SJSA1 (cell line): ENCODE data around the gene TEN1. TPM values are rescaled to one million over a fixed set of nuclear protein-coding genes. Genes with fewer than 3 reads are reported as not detected.

ENCODE experiments used
- total RNA-seq: library from RNA; depleted of rRNA; stranded (reverse); fragments of >200 nt; shearing (Covaris generic); gene quantifications from 2 replicates; pipeline ENCODE4 v1.2.3, GENCODE V29; 2014; rRNA removed

TEN1 gene
- total RNA-seq, 1 experiment from 2014 or later = 26.9 TPM

Other genes with a start within 250 kb of the TEN1 start
- 50.5 and 50.6 TPM in 2 replicates for gene GALK1, start 214.0 kb upstream of the TEN1 start, total RNA-seq
- 28.8 and 42.8 TPM in 2 replicates for gene UNK, start 194.4 kb upstream of the TEN1 start, total RNA-seq
- not detected in 2 replicates for gene UNC13D, start 134.8 kb upstream of the TEN1 start, total RNA-seq
- 22.6 and 28.8 TPM in 2 replicates for gene WBP2, start 123.9 kb upstream of the TEN1 start, total RNA-seq
- 11.9 and 17.5 TPM in 2 replicates for gene TRIM47, start 100.7 kb upstream of the TEN1 start, total RNA-seq
- gene TRIM65, start 82.3 kb upstream of the TEN1 start, total RNA-seq = 11.9 and 17.6 TPM in 2 replicates
- gene MRPL38, start 74.4 kb upstream of the TEN1 start, total RNA-seq = 54.0 and 55.7 TPM in 2 replicates
- 20.1 and 29.0 TPM in 2 replicates for gene FBF1, start 38.2 kb upstream of the TEN1 start, total RNA-seq
- 32.0 and 33.4 TPM in 2 replicates for gene ACOX1, start 74 bp upstream of the TEN1 start, total RNA-seq
- gene CDK3, start 21.6 kb downstream of the TEN1 start, total RNA-seq = 2.0 and 5.1 TPM in 2 replicates
- not detected in 2 replicates for gene EVPL, start 48.1 kb downstream of the TEN1 start, total RNA-seq
- 38.4 and 48.1 TPM in 2 replicates for gene SRP68, start 93.3 kb downstream of the TEN1 start, total RNA-seq
- gene GALR2, start 95.5 kb downstream of the TEN1 start, total RNA-seq = 0.18 TPM in 1 of 2 replicates, not detected in the other
- gene ZACN, start 99.9 kb downstream of the TEN1 start, total RNA-seq = not detected in 2 replicates
- gene EXOC7, start 124.5 kb downstream of the TEN1 start, total RNA-seq = 98.2 and 133 TPM in 2 replicates
- gene FOXJ1, start 162.0 kb downstream of the TEN1 start, total RNA-seq = not detected in 2 replicates